Occipital lobe (tissue), 2 donors: ENCODE data around the gene NOTCH1. TPM values are rescaled to one million over a fixed set of nuclear protein-coding genes. Genes with fewer than 3 reads are reported as not detected.
A peak's percentile ranks its signal among the peaks of the same experiment; 100 is the strongest.

Source experiments
- DNase-seq: peaks from one replicate; lab custom pipeline; 2025; lab: John Stamatoyannopoulos, UW
- total RNA-seq: library from RNA; depleted of rRNA; stranded (reverse); fragments of >200 nt; gene quantifications from one replicate; pipeline ENCODE4 v1.2.3, GENCODE V29; 2014

NOTCH1 gene
- total RNA-seq, 1 donor from 2014 or later = 22.9 TPM

DNA sequence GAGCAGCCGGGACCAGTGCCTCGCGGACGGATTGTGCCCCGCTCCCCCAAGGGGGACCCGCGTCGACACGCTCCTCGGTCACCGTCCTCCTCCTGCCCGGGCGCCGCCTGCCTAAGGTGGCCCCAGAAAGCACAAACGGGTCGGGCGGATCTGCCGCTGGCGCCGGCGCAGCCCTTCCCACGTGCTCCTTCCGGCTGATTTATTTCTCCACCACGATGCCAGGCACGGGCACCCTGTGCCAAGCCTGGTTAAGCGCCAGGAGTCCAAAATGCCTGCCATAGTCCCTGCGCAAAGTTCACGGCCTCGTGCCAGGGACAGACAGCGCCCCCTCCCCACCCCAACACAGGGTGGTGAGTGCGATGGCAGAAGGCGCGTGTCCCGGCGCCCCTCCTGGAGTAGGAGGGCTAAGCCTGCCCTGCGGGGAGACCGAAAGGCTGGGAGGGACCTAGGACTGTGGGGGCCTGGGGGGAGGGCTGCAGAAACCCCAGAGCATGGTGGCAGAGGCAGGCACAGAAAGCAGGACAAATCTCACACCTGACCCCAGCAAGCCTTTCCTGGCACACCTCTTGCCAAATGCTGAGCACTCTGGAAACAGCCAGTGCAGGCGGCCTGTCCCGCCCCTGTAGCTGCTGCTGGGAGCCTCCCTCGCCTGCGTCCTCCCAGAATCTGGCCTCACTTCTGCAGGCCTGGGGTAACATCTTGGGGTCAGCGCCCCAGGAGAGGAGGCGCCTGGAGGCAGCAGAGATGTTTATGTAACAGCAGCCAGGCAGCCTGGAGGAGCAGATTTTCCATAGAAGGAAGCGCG, 1.1 kb upstream of the NOTCH1 start:
- peak; percentile 21 for DNase-seq

DNA sequence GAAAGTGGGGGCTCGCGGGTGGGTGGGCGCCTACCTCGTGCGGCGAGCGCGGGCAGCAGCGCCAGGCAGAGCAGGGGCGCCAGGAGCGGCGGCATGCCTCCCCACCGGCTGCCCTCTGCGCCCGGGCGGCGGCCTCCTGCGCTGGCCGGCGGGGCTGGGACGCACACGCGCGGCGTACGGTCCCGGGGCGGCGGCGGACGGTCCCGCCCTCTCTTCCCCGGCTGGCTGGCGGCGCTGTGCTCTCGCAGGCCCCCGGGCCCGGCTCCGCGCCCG, 220 bp downstream of the NOTCH1 start:
- DNase-seq = no peak

DNA sequence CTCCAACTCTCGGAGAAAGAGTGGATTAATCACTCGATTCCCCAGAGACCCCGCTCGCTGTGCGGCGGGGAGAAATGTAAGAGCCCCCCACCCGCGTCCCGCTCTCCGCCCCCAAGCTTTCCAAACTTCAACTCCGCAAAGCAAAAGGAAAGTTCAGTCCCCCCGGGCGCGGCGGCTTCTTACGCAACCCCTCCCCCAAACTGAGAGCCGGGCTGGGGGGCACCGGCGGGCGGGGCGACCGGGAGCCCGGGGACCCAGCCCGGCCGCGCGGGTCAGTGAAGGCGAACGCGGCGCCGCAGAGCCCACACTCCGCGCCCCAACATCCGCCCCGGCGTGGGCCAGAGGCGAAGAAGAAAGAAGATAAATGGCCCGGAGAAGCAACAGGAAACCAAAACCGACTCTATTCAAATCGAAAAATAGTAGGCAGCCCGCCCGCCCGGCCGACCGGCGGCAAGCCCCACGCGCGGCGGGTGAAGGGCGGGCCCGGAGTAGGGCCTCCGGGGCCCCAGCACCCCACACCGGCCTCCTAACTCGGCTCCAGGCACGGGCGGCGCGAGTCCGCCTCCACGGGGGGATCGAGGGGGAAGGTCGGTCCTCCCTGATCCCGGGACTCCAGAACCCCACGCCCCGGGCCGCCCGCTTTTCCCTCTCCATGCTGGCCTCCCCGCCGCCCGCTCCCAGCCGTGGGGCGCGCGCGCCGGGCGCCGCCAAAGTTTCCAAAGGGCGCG, 720 bp downstream of the NOTCH1 start:
- DNase-seq = no peak

DNA sequence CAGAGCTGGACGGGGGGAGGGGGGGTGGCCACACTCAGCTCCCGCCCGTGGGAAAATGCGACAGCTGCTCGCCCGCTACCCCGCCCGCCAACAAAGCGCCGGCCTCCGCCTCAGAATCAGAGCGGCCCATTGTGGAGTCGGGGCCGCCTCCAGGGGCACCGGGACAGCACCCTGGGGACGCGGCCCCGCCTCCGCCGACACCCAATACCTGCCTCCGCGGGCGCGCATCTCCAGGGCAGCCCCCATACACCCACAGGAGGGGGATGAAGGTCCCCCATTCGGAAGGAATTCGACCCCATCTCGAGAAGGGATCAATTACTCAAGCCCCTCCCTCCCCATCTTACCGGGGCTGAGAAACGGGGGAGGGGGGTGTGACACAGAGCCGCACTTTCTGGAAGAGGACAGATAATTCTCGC, 1.3 kb downstream of the NOTCH1 start:
- peak; percentile 65 for DNase-seq

DNA sequence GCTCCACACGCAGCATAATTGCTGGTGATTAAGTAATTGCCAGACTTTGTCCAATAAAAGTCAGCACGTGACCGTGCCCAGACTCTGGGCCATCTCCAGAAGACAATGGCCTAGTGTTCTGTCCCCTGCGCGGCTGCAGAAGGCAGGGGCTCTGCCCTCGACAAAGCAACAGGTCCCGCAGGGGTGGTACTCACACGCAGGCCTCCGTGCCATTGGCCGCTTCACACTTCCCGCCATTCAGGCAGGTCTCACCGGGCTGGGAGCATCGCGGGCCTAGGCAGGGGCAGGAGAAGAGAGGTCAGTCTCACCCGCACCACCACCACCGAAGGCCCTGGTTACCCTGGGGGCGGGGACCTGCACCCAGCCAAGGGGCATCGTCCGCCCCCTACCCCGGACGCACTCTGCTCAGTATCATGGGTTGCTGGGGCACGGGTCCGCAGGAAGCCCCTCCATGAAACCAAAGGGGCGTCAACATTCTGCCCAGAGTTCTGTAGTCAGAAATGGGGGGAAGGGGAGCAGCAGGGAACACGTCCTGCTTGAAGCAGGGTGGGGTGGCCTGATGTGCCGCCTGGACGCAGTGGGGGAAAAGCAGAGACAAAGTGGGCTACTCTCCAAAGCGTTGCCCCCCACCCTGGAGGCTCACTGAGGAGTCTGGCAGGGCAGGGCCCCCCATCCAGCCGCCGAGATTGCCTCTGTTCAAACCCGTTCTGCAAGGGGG, 1.9 kb downstream of the NOTCH1 start:
- peak; percentile 72 for DNase-seq

DNA sequence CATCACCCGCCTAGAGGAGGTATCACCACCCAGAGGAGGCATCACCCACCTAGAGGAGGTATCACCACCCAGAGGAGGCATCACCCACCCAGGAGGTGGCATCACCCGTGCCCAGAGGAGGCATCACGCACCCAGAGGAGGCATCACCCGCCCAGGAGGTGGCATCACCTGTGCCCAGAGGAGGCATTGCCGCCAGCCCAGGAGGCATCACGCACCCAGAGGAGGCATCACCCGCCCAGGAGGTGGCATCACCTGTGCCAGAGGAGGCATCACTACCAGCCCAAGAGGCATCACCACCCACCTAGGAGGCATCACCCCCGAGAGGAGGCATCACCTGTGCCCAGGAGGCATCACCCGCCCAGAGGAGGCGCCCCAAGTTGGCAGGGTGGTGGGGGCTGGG, 2.6 kb downstream of the NOTCH1 start:
- DNase-seq = no peak

DNA sequence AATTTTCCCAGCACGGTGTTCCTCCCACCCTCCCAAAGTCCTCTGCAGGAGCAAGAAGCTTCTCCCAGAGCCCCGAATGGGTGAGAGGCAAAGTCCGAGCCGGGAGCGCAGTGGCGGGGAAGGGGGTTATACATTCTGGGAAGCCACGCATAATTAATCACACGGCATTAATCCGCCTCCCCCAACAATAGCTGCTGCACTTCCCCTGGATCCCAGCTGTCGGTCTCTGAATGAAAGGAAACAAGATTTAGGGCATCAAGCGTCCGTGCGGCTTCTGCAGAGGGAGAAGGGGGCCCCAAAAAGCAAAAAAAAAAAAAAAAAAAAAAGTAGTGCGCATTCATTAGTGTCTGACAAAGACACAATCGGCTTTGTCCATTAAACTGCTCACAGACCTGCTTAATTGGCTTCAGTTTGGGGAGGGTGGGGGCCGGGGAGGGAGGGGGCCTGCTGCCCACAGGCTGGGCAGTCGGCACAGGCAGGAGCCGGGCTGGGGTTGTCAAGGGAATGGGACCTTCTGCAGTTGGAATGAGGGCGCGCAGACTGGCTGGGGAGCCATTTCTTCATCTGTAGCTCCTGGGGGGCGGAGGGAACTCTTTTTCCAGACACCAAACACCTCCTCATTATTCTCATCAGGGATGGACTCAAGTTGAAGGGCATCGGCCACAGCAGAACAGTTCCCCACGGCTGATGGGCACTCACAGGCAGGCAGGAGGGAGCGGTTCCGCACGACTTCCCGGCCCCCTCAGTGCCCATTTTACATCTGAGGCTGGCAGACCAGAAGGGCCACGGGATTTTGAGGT, 3.4 kb downstream of the NOTCH1 start:
- DNase-seq = no peak

DNA sequence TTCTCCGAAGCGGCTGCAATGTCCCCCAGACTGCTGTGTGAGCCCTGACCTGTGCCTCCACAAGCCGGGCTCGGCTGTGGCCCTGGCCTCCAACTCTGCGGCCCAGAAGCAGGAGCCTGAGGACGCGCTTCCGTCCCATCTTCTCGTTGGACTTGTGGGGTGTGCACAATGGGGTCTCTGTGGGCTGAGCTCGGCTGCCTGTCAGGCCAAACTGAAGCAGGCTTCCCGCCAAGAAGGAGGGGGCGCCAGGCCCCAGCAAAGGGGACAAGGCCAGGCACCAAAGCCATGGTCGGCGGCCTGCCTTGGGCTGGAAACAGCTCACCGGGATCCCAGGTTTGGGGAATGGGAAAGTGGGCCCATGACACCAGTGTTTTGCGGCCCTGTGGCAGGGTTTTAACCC, 4.1 kb downstream of the NOTCH1 start:
- DNase-seq = no peak

DNA sequence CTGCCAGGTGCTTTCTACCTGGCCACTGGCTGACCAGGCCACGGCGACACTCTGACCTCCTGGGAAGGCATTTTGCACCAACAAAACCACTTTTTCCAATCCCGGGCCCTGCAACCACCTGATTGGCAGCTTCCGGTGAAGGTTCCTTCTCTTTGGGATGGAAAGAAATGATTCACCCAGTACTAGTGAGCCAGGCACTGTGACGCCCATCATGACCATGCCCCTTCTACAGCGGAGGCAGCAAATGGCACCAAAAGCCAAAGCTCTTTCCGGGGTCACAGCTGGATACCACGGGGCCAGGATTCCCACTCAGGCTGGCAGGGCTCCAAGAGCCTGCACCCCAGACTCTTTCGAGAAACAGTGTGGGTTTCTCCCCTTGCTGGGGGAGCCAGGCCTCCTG, 4.7 kb downstream of the NOTCH1 start:
- DNase-seq = no peak

DNA sequence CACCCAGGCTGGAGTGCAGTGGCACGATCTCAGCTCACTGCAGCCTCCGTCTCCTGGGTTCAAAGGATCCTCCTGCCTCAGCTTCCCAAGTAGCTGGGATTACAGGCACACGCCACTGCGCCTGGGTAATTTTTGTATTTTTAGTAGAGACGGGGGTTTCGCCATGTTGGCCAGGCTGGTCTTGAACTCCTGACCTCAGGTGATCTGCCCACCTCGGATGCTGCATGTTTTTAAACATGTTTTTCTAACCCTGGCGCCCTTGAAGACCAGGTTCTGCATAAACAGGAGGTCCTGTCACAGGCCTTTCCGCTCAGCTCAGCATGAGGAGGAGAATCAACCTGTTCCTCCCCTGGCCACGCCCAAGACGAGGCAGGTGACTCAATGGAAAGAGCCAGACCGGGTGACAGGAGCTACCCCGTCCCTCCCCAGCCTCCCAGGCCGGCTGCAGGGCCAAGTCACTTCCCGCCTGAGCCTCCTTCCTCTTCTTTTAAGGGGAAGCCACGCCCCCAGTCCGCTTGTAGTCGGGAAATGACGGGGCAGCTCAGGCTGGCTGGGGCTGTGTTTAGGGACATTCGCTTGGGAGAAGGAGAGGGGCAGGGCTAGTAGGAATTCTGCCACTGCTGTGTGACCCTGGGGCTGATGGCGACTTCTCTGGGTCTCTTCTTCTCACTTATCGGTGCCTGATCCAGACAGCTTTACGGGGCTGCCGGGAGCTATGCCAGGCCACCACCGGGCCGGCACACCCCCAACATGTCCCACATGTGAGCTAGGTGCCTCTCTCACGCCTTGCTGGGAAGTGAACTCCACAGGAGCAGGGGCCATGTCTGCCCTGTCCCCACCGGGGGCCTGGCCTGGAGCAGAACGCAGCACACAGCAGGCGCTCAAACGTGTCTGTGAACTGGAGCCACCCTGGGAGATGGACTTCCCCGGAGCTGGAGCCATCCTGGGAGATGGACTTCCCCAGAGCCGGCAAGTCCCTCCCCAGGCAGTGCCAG, 6.1 kb downstream of the NOTCH1 start:
- DNase-seq = peak; percentile 50

DNA sequence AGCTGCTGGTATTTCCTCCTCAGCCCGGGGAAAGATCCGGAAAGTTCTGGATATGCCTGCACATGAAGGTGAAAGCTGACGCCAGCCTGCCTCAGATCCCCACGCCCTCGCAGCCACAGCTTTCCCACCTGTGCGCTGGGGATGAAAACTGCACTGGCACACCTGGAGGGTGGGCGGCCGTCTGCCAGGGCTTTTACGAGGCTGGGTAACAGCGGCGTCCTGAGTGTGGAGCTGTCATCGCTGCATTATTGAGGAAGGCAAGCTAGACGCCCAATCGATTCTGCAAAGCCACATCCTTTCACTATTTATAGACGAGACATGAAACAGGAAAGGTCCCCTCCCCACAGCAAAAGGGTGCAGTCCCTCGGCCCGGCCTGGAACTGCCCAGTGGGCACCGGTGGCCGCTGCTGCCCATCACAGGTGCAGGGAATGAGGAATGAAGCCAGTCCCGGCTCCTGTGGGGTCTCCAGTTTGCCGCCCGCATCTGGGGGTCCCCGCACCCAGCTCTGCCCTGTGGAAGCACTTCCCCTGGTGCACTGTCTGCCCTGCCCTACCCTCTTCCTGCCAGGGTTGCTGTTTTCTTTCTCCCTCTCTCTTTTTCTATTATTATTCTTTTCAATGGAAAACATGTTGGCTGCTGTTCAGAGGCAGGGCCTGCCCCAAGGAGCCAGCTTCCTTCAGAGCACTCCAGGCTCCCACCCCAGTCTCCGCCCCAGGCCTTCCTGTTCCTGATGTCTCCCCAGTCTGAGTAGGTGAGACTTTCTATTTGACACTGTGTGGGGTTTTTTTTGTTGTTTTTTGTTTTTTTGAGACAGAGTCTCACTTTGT, 7.0 kb downstream of the NOTCH1 start:
- no peak for DNase-seq

DNA sequence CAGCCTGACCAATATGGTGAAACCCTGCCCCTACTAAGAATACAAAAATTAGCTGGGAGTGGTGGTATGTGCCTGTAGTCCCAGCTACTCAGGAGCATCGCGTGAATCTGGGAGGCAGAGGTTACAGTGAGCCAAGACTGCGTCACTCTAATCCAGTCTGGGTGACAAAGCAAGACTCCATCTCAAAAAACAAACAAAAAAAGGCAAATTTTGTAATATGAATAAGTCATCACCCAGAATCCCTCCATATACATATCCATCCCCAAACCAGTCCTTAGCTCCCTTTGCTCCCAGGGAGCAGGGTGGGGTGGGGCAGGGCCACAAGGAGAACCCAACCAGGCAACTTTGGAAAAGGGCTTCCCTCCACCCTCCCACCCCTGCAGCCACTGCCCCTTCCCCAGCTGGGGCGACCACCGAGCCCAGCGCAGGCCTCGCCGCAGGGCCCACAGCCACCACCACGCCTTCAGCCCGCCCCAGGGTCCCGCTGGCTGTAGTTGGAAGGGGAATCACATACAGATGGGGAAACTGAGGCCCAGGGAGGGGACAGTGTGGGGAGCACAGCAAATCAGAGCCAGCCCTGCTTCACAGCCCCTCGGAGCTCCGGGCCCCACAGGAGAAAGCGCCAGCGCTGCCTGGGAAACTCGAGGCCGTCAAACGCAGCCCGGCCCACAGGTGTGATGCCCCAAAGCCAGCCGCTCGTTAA, 7.8 kb downstream of the NOTCH1 start:
- no peak for DNase-seq

DNA sequence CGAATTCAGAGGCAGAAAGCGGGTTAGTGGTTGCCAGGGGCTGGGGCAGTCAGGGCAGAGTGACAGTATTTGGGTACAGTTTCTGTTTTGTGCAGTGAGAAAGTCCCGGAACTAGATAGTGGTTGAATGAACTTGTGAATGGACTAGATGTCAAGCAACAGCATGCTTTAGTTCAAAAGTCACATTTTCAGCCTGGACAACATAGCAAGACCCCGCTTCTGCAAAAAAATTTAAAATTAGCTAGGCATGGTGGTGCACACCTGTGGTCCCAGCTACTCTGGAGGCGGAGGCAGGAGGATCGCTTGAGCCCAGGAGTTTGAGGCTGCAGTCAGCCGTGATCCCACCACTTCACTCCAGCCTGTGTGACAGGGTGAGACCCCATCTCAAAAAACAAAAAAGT, 8.4 kb downstream of the NOTCH1 start:
- DNase-seq = no peak

DNA sequence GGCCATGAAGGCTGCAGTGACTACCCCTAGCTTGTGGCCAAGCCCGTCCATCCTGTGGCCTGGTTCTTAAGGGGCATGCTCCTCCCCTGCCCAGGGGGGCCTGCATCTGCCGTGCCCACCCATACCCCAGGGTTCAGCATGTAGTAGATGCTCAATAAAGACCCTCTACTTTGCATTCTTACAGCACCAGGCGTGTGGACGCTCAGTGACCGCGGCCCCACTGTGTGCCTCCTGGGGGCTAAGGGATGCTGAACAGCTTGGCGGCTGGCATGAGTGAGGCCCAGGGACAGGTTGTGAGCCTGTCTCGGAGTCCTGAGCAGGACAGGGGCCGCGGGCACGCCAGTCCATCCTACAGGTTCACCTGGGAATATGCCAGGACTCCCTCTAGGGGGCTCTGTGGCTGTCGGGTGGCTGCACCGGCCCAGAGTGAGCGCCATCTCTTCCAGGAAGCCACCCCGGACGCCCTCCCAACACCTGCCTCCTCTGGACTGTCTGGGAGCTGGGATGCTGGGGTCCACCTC, 9.1 kb downstream of the NOTCH1 start:
- DNase-seq = no peak

DNA sequence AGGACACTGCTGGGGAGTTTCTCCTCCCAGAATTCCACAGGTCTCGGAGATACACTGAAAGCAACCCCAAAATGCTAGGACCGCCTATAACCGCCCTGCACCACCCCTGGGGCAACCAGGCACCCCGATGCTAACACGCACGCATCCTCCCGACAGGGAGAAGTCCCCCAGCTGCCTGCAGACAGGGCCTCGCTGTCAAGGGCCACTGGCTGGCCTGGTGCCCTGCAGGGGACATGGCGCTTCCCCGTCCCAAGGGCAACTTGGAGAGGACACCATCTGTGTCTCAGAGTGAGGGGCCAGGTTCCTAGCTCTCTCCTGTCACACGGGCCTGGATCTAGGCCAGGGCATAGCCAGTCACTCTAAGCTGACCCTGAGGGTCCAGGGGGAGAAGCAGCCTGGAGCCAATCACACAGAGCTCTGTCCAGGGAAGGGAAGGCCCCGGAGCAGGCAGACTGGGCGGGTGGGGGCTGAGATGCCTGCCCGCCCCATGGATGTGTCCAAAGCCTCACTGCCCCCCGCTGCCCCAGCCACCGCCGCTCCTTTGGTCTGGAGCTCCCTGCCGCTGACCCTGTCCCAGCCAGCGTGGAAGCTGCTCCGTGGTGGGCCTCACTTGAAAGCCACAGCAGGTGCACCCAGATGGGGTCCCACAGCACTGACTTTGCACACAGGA, 9.7 kb downstream of the NOTCH1 start:
- no peak for DNase-seq

DNA sequence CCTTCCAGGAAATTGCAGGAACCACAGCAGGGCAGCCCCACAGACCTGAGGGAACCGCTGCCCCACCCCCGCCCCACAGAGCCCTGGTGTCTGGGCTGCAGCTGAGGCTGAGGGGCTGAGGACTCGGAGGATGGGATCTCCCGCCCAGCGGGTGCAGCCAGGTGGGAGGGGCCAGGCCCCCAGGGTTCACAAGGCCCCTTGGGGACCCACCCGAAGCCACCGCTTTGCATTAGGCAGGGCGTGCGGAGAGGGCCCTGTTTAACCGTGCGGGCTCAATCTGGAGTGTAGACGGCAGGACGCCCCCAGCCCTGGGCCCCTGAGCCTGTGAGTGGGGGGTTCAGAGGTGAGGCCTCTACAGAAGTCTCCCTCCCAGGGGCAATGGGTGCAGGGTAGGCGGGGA, 10.8 kb downstream of the NOTCH1 start:
- DNase-seq = no peak

DNA sequence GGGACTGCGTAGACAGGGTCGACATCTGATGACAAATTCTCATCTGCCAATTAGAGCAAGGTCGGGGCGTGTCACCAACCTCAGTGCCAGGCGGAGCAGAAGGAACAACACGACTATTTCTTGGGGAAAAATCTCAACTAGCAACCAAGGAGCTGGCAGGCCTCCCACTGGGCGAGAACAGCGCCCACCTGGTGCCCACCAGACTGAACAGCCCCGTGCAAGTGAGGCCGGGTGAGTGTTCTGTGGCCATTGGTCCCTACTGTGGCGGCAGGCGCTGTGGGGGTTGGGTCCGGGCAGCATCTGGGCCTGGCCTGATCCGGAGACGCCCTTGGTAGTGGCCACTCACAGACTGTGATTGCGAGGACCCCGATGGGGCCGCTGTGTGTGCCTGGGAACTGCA, 11.5 kb downstream of the NOTCH1 start:
- no peak for DNase-seq

DNA sequence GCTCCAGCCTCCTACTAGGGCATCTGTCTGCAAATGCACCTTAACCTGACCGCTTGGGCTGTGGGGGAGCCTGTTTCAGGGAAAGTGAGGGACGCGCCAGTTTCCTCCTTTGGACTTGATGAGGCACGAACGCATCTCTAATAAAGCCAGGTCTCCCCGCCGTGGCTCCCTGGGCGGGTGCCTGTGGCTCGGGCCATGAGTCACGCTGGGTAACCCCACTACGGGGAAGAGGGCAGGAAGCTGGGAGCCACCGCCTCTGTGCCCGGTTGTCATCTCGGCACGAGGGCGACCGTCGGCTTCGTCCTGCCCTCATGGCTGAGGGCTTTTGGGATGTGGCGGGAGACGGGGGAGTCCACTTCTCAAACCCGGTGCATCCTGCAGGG, 12.1 kb downstream of the NOTCH1 start:
- DNase-seq = no peak
